Measurements from ENCODE around the gene TOPORS. TPM values are rescaled to one million over a fixed set of nuclear protein-coding genes. Genes with fewer than 3 reads are reported as not detected.

TOPORS gene
- total RNA-seq, 1 experiment from 2014 or later: 26.1 TPM

GRCh38 chr9:32497921-32498320 is 54.5 kb downstream of the TOPORS start:
- no peak for DNase-seq (ENCODE audit: low spot score)
- ChIA-PET POLR2A (no interaction called here), CTCF (no interaction called here)
- no peak for ATAC-seq
- H3K27ac Mint-ChIP-seq: no peak overlapping the region; the same call in 1 of the 2 replicates
- H3K36me3 Mint-ChIP-seq: peaks cover 37% of the 10 kb centered on the region
- H3K4me1 Mint-ChIP-seq: peaks cover 4% of the 10 kb centered on the region
- H3K9me3 Mint-ChIP-seq: peaks cover 33% of the 10 kb centered on the region
- no peak for TF ChIP-seq ZBTB21 (CRISPR knock-in tag; IDR thresholded peaks at IDR 0.05; ENCODE audit: borderline replicate concordance)
- no peak for TF ChIP-seq SMAD3 (CRISPR knock-in tag; IDR thresholded peaks at IDR 0.05; ENCODE audit: borderline replicate concordance)
- no peak for TF ChIP-seq ZNF121 (CRISPR knock-in tag; IDR thresholded peaks at IDR 0.05)
- TF ChIP-seq, protein P1, sequence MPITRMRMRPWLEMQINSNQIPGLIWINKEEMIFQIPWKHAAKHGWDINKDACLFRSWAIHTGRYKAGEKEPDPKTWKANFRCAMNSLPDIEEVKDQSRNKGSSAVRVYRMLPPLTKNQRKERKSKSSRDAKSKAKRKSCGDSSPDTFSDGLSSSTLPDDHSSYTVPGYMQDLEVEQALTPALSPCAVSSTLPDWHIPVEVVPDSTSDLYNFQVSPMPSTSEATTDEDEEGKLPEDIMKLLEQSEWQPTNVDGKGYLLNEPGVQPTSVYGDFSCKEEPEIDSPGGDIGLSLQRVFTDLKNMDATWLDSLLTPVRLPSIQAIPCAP (CRISPR knock-in tag; IDR thresholded peaks at IDR 0.05): no peak
- no peak for TF ChIP-seq TP53 (CRISPR knock-in tag; IDR thresholded peaks at IDR 0.05)
- TF ChIP-seq, protein P2, sequence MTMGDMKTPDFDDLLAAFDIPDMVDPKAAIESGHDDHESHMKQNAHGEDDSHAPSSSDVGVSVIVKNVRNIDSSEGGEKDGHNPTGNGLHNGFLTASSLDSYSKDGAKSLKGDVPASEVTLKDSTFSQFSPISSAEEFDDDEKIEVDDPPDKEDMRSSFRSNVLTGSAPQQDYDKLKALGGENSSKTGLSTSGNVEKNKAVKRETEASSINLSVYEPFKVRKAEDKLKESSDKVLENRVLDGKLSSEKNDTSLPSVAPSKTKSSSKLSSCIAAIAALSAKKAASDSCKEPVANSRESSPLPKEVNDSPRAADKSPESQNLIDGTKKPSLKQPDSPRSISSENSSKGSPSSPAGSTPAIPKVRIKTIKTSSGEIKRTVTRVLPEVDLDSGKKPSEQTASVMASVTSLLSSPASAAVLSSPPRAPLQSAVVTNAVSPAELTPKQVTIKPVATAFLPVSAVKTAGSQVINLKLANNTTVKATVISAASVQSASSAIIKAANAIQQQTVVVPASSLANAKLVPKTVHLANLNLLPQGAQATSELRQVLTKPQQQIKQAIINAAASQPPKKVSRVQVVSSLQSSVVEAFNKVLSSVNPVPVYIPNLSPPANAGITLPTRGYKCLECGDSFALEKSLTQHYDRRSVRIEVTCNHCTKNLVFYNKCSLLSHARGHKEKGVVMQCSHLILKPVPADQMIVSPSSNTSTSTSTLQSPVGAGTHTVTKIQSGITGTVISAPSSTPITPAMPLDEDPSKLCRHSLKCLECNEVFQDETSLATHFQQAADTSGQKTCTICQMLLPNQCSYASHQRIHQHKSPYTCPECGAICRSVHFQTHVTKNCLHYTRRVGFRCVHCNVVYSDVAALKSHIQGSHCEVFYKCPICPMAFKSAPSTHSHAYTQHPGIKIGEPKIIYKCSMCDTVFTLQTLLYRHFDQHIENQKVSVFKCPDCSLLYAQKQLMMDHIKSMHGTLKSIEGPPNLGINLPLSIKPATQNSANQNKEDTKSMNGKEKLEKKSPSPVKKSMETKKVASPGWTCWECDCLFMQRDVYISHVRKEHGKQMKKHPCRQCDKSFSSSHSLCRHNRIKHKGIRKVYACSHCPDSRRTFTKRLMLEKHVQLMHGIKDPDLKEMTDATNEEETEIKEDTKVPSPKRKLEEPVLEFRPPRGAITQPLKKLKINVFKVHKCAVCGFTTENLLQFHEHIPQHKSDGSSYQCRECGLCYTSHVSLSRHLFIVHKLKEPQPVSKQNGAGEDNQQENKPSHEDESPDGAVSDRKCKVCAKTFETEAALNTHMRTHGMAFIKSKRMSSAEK (CRISPR knock-in tag; IDR thresholded peaks at IDR 0.05; ENCODE audit: borderline replicate concordance): no peak
- TF ChIP-seq SP1 (CRISPR knock-in tag; conservative IDR thresholded peaks at IDR 0.05): no peak
- TF ChIP-seq ZNF232 (CRISPR knock-in tag; IDR thresholded peaks at IDR 0.05): no peak
- H3K27me3 Mint-ChIP-seq (ENCODE audit: low read depth): no peaks in the 10 kb centered on the region
- H3K4me3 Mint-ChIP-seq: no peak overlapping the region

DNA sequence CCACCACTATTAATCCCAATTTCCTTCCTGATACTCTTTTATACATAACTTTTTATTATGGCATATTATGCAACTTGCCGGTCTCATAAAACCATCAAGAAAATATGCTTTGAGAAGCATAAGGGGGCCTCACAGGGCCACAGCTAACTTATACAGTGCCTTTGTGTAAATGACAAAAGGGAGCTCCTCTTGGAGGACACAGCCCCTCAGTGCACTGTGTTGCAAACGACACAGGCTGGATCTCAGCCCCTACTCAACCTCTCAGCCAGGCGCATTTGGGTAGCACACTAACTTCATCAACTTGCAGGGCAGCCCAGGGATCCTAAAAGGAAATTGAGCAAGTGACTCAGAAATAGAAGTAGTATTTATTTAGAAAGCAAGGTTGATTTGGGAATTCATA is 61.8 kb downstream of the TOPORS start:
- Mint-ChIP-seq H3K9me3 (no peaks in the 10 kb centered on the region), H3K36me3 (peaks cover 19% of the 10 kb centered on the region), H3K27ac (no peak overlapping the region), H3K4me1 (peaks cover 5% of the 10 kb centered on the region), H3K27me3 (ENCODE audit: low read depth) (no peaks in the 10 kb centered on the region), H3K4me3 (no peak overlapping the region)
- DNase-seq (ENCODE audit: low spot score) (no peak), ATAC-seq (peak; percentile 71)
- CTCF ChIA-PET: interaction anchor here (1.0 kb wide), 2 partner anchors 49 to 112 kb away, joined by 3 to 4 read pairs; no protein-coding TSS in a partner anchor
- POLR2A ChIA-PET: no interaction called here
- TF ChIP-seq ZNF317 (CRISPR knock-in tag; IDR thresholded peaks at IDR 0.05; ENCODE audit: borderline replicate concordance, low read depth): no peak
- TF ChIP-seq, protein P3, sequence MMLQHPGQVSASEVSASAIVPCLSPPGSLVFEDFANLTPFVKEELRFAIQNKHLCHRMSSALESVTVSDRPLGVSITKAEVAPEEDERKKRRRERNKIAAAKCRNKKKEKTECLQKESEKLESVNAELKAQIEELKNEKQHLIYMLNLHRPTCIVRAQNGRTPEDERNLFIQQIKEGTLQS (CRISPR knock-in tag; conservative IDR thresholded peaks at IDR 0.05): no peak
- TF ChIP-seq, protein P4, sequence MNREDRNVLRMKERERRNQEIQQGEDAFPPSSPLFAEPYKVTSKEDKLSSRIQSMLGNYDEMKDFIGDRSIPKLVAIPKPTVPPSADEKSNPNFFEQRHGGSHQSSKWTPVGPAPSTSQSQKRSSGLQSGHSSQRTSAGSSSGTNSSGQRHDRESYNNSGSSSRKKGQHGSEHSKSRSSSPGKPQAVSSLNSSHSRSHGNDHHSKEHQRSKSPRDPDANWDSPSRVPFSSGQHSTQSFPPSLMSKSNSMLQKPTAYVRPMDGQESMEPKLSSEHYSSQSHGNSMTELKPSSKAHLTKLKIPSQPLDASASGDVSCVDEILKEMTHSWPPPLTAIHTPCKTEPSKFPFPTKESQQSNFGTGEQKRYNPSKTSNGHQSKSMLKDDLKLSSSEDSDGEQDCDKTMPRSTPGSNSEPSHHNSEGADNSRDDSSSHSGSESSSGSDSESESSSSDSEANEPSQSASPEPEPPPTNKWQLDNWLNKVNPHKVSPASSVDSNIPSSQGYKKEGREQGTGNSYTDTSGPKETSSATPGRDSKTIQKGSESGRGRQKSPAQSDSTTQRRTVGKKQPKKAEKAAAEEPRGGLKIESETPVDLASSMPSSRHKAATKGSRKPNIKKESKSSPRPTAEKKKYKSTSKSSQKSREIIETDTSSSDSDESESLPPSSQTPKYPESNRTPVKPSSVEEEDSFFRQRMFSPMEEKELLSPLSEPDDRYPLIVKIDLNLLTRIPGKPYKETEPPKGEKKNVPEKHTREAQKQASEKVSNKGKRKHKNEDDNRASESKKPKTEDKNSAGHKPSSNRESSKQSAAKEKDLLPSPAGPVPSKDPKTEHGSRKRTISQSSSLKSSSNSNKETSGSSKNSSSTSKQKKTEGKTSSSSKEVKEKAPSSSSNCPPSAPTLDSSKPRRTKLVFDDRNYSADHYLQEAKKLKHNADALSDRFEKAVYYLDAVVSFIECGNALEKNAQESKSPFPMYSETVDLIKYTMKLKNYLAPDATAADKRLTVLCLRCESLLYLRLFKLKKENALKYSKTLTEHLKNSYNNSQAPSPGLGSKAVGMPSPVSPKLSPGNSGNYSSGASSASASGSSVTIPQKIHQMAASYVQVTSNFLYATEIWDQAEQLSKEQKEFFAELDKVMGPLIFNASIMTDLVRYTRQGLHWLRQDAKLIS (CRISPR knock-in tag; IDR thresholded peaks at IDR 0.05; ENCODE audit: borderline replicate concordance): no peak

Other genes starting within 250 kb of the TOPORS start
- 40.2 to 44.8 TPM (median 44.5 TPM) in 3 replicates for gene ACO1, start 167.9 kb downstream of the TOPORS start, total RNA-seq (2021)
- 6.0 to 7.5 TPM (median 6.2 TPM) in 3 replicates for gene RIGI, start 26.4 kb downstream of the TOPORS start, total RNA-seq (2021)
- gene SMIM27, start 259 bp downstream of the TOPORS start, total RNA-seq (2021): 13.6 to 20.5 TPM (median 14.5 TPM) in 3 replicates
- 56.0 to 67.2 TPM (median 62.4 TPM) in 3 replicates for gene NDUFB6, start 20.6 kb upstream of the TOPORS start, total RNA-seq (2021)
- 0.02 to 0.09 TPM in 2 of 3 replicates, not detected in the other for gene TAF1L, start 83.1 kb upstream of the TOPORS start, total RNA-seq (2021)
- 0.21 to 0.34 TPM (median 0.31 TPM) in 3 replicates for gene TMEM215, start 231.0 kb upstream of the TOPORS start, total RNA-seq (2021)

All from WTC11 (cell line).